Measurements from ENCODE around the gene HIRA. TPM values are rescaled to one million over a fixed set of nuclear protein-coding genes. Genes with fewer than 3 reads are reported as not detected.
A peak's percentile ranks its signal among the peaks of the same experiment; 100 is the strongest.

HIRA gene
- total and polyA plus RNA-seq, 9 of the 15 experiments (the other 6 are each of a cell fraction or from before 2014, with no cell fraction given), result 0.96 to 132 (median 58.4) TPM

DNA sequence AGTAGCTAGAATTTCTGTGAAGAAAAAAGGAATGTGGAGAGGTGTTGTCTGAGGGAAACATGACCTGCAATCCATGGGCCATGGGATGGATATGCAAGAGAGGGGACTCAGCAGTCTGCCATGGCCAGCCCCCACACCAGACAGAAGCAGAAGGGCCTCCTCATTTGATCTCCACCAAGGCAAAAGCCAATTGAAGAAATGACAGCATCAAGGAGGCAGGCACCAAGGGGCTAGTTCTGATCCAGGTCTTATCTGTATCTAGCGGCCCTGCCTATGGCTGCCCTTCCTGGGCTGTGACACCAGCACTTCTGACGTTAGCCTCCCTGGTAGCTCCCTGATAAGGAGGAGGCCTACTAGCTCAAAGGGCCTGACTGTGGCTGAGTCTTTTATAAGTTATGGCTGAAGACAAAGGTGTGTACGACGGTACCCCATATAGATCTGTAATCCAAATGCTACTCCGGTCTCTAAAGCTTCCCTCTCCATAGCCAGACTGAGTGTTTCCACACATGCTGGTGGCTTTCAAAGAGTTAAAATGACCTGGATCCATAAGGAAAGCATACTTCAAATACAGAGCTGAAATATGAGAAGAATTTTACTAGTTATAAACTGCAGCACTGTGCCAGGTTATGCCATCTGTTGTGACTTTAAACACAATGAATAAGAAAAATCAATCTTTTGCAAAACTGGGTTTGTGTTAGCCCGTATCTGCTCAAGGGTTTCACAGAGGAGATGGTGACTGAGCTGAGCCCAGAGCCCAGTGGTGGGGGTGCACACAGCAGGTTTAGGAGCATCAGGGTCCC, 34.4 kb downstream of the HIRA start (continued):
- TF ChIP-seq ZNF644 (tag; IDR thresholded peaks at IDR 0.05; ENCODE audit: low read depth) (peak; percentile 96), TFAM (CRISPR knock-in tag; conservative IDR thresholded peaks at IDR 0.05) (no peak), ZNF436 (CRISPR knock-in tag; IDR thresholded peaks at IDR 0.05) (no peak), NR2C2 (CRISPR knock-in tag; IDR thresholded peaks at IDR 0.05) (peak; percentile 43; the same call in 1 of the 2 replicates), NR2C2 (tag; IDR thresholded peaks at IDR 0.05) (no peak), SIN3A (IDR thresholded peaks at IDR 0.05; ENCODE audit: borderline replicate concordance in 2 of 2, control insufficient read depth in 1 of 2, low read depth in 2 of 2, low read length in 2 of 2) (no peak), CHD4 (IDR thresholded peaks at IDR 0.05; ENCODE audit: insufficient read depth, insufficient replicate concordance, low read depth, low read length, poor library complexity, severe bottlenecking) (peak; percentile 87), SMAD1 (IDR thresholded peaks at IDR 0.05; ENCODE audit: low read depth, low read length, partially characterized antibody) (no peak), CHAMP1 (IDR thresholded peaks at IDR 0.05) (peak; percentile 12; the same call in 1 of the 2 replicates), MEIS2 (IDR thresholded peaks at IDR 0.05; ENCODE audit: partially characterized antibody) (peak; percentile 95), ATF7 (IDR thresholded peaks at IDR 0.05) (peak; percentile 98), ZNF212 (CRISPR knock-in tag; IDR thresholded peaks at IDR 0.05) (no peak), CBX3 (IDR thresholded peaks at IDR 0.05; ENCODE audit: borderline replicate concordance in 1 of 2, low read length in 2 of 2) (peak; percentile 40 to 82; a peak in 2 of 3 replicates), CBX8 (IDR thresholded peaks at IDR 0.05; ENCODE audit: borderline replicate concordance, extremely low read depth, low read depth, low read length, poor library complexity, severe bottlenecking) (no peak), TSC22D4 (tag; IDR thresholded peaks at IDR 0.05) (peak; percentile 96; the same call in 1 of the 2 replicates), ZSCAN32 (CRISPR knock-in tag; IDR thresholded peaks at IDR 0.05) (peak; percentile 55; the same call in 1 of the 2 replicates), ADNP (tag; IDR thresholded peaks at IDR 0.05) (no peak), CREB1 (IDR thresholded peaks at IDR 0.05) (peak; percentile 95), CREB1 (CRISPR knock-in tag; IDR thresholded peaks at IDR 0.05) (no peak)
